ENCODE measurements around the gene RPS3. TPM values are rescaled to one million over a fixed set of nuclear protein-coding genes. Genes with fewer than 3 reads are reported as not detected.

Gene RPS3
- total and polyA plus RNA-seq, 12 donors, result 776 to 2,024 (median 1,374) TPM

- intact Hi-C loops (cut with DNase I), result no loop called here
- no peak for TF ChIP-seq POLR2A (IDR thresholded peaks at IDR 0.05)
- TF ChIP-seq, protein P1, sequence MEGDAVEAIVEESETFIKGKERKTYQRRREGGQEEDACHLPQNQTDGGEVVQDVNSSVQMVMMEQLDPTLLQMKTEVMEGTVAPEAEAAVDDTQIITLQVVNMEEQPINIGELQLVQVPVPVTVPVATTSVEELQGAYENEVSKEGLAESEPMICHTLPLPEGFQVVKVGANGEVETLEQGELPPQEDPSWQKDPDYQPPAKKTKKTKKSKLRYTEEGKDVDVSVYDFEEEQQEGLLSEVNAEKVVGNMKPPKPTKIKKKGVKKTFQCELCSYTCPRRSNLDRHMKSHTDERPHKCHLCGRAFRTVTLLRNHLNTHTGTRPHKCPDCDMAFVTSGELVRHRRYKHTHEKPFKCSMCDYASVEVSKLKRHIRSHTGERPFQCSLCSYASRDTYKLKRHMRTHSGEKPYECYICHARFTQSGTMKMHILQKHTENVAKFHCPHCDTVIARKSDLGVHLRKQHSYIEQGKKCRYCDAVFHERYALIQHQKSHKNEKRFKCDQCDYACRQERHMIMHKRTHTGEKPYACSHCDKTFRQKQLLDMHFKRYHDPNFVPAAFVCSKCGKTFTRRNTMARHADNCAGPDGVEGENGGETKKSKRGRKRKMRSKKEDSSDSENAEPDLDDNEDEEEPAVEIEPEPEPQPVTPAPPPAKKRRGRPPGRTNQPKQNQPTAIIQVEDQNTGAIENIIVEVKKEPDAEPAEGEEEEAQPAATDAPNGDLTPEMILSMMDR (IDR thresholded peaks at IDR 0.05), result no peak
- no peak within 1 kb of the TSS for H3K4me3 ChIP-seq
- H3K27ac ChIP-seq, result no peak within 1 kb of the TSS
- WGBS, 4 donors, result 20 to 25% (median 23%) methylated on average over 10 to 14 of the region's 14 CpGs
- DNase-seq, result no peak
- H3K9me3 ChIP-seq (replicated peaks in 1 of 3), result no peaks in the 10 kb centered on the region
- no peaks in the 10 kb centered on the region for H3K36me3 ChIP-seq (replicated peaks in 1 of 2)
- peaks cover 0 to 4% of the 10 kb centered on the region in 2 donors for H3K4me1 ChIP-seq (replicated peaks in 1 of 2)
- peaks cover 5% of the 10 kb centered on the region for H3K27me3 ChIP-seq
These were observed 33.6 kb downstream of the RPS3 start, which contains the start of gene KLHL35 for GRCh38 chr11:75432911-75433321. Gene KLHL35 (minus strand): TSS chr11:75433203. CDS start chr11:75430629, 2,574 bp downstream.

DNA sequence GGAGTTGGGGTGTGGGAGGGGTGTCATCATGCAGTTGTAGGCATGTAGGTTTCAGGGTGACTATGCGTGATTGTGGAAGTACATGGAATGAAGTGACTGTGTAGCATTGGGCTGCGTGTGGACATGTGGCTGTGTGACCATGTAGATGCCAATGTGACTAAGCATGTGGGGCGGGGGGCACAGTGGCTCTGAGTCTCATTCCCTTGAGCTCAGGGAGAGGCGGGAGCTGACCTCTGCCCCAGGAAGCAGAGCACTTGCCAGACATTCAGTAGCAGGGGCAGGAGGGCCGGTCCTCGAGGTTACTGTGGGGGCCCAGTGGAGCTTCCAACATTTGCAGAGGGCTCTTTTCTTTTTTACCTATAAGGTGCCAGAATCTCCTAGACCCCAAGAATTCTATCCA, 34.1 kb downstream of the RPS3 start:
- DNase-seq, result no peak
- no peak for TF ChIP-seq POLR2A (IDR thresholded peaks at IDR 0.05)
- TF ChIP-seq, protein P1 (IDR thresholded peaks at IDR 0.05), result no peak
- no peak overlapping the region for H3K27ac ChIP-seq
- H3K27me3 ChIP-seq, result peaks cover 5% of the 10 kb centered on the region
- no peaks in the 10 kb centered on the region for H3K9me3 ChIP-seq (replicated peaks in 1 of 3)
- H3K36me3 ChIP-seq (replicated peaks in 1 of 2), result no peaks in the 10 kb centered on the region
- WGBS, 4 donors, result 72 to 84% (median 74%) methylated on average over 4 to 6 of the region's 6 CpGs
- H3K4me3 ChIP-seq, result no peak overlapping the region
- intact Hi-C loops (cut with DNase I), result no loop called here
- H3K4me1 ChIP-seq (replicated peaks in 1 of 2), result peaks cover 0 to 4% of the 10 kb centered on the region in 2 donors

- TF ChIP-seq, protein P1 (IDR thresholded peaks at IDR 0.05), result no peak
- TF ChIP-seq POLR2A (IDR thresholded peaks at IDR 0.05), result no peak
- H3K27ac ChIP-seq, result no peak overlapping the region
- intact Hi-C loops (cut with DNase I), result no loop called here
- 80 to 94% (median 89%) methylated on average over 2 to 4 of the region's 4 CpGs for WGBS, 4 donors
- H3K4me1 ChIP-seq (replicated peaks in 1 of 2), result peaks cover 0 to 4% of the 10 kb centered on the region in 2 donors
- H3K27me3 ChIP-seq, result peaks cover 5% of the 10 kb centered on the region
- H3K4me3 ChIP-seq, result no peak overlapping the region
- DNase-seq, result no peak
- H3K9me3 ChIP-seq (replicated peaks in 1 of 3), result no peaks in the 10 kb centered on the region
- H3K36me3 ChIP-seq (replicated peaks in 1 of 2), result no peaks in the 10 kb centered on the region
These were observed 34.7 kb downstream of the RPS3 start for GRCh38 chr11:75434051-75434450.

GRCh38 chr11:75434886-75435570, 35.7 kb downstream of the RPS3 start:
- H3K27me3 ChIP-seq, result peaks cover 5% of the 10 kb centered on the region
- H3K9me3 ChIP-seq (replicated peaks in 1 of 3), result no peaks in the 10 kb centered on the region
- WGBS, 4 donors, result 82 to 93% (median 87%) methylated on average over 4 to 12 of the region's 12 CpGs
- TF ChIP-seq POLR2A (IDR thresholded peaks at IDR 0.05), result no peak
- TF ChIP-seq, protein P1 (IDR thresholded peaks at IDR 0.05), result no peak
- H3K4me3 ChIP-seq, result no peak overlapping the region
- no peaks in the 10 kb centered on the region for H3K4me1 ChIP-seq (replicated peaks in 1 of 2)
- no peak overlapping the region for H3K27ac ChIP-seq
- no peak for DNase-seq
- H3K36me3 ChIP-seq (replicated peaks in 1 of 2), result no peaks in the 10 kb centered on the region
- intact Hi-C loops (cut with DNase I), result no loop called here
